K562 (cell line): Measurements from ENCODE around the gene ZRANB1. TPM values are rescaled to one million over a fixed set of nuclear protein-coding genes. Genes with fewer than 3 reads are reported as not detected.

ENCODE experiments used
- ATAC-seq: fragments of 200-7000 bp; cut with Tn5 transposase; 3 replicates; pipeline ENCODE4 v1.9.1; 2020; ENCODE audit warnings: moderate library complexity
- BruUV-seq: library from RNA; stranded (reverse); fragments of 400-500 nt; replicated peaks from 2 replicates; lab custom pipeline; 2021; lab: Mats Ljungman, UMichigan
- CTCF ChIA-PET: fragments of 300-600 bp; formaldehyde crosslinking; extraction: SDS; loops from one replicate; lab custom pipeline; 2021; ENCODE audit warnings: low intra/inter-chr PET ratio; lab: Yijun Ruan, JAX
- POLR2A ChIA-PET: fragments of 300-600, 350-650 bp; sonication (Branson Sonifier 250); formaldehyde crosslinking; extraction: SDS; loops from one replicate; lab custom pipeline; 2021; ENCODE audit warnings: antibody characterized with exemption, inconsistent platforms; lab: Yijun Ruan, JAX
- DNase-seq, 4 experiments: peaks; one replicate each; pipeline versions ENCODE4 v3.0.0 to v3.0.0-alpha.2; 2011 to 2018; ENCODE audit warnings: low spot score in 3 of 4, mixed read lengths in 3 of 4; ENCODE audit errors: extremely low read depth in 1 of 4
- FAIRE-seq: peaks from 2 replicates; lab custom pipeline; 2011; peaks lifted over from hg19 to GRCh38; lab: Jason Lieb, UNC
- H2AFZ ChIP-seq: 2 replicates; pipeline ENCODE4 v1.6.0; 2011; ENCODE audit warnings: low read depth, low read length, control low read depth, inconsistent platforms
- H3K27ac ChIP-seq: fragments of 200-600 bp; 3 replicates; pipeline ENCODE4 v1.8.0; 2011; ENCODE audit warnings: low read depth, mild to moderate bottlenecking, control low read depth, inconsistent platforms, low read length, moderate library complexity, mixed read lengths; ENCODE audit errors: extremely low read depth
- H3K27me3 ChIP-seq, 2 experiments: fragments of 300-600 bp in 1 of 2; 2 replicates in 1 of 2; 3 replicates in 1 of 2; pipeline versions ENCODE4 v1.6.0 to v1.8.0; 2011; ENCODE audit warnings: inconsistent platforms in 2 of 2, low read length in 2 of 2, mild to moderate bottlenecking in 1 of 2, mixed read lengths in 1 of 2, moderate library complexity in 1 of 2; ENCODE audit not compliant: control insufficient read depth in 2 of 2, insufficient read depth in 2 of 2
- H3K36me3 ChIP-seq: fragments of 300-600 bp; 3 replicates; pipeline ENCODE4 v1.8.0; 2011; ENCODE audit warnings: mild to moderate bottlenecking, low read length, inconsistent platforms; ENCODE audit not compliant: control insufficient read depth, insufficient read depth
- H3K4me1 ChIP-seq, 2 experiments: fragments of 200-600 bp in 1 of 2; replicated peaks in 1 of 2; 2 replicates in 1 of 2; 3 replicates in 1 of 2; pipeline versions ENCODE4 v1.5.1 to v1.8.0; 2011; ENCODE audit warnings: inconsistent platforms in 2 of 2, low read length in 2 of 2, mild to moderate bottlenecking in 1 of 2, mixed read lengths in 1 of 2, moderate library complexity in 1 of 2; ENCODE audit not compliant: control insufficient read depth in 2 of 2, insufficient read depth in 2 of 2
- H3K4me2 ChIP-seq: 2 replicates; pipeline ENCODE4 v1.6.1; 2011; ENCODE audit warnings: low read length, control low read depth, inconsistent platforms, mixed read lengths; ENCODE audit not compliant: insufficient read depth
- H3K4me3 ChIP-seq: fragments of 200-600 bp; sonication (generic), shearing (Covaris generic); 2 replicates; pipeline ENCODE4 v1.5.1; 2016; ENCODE audit warnings: control low read depth, inconsistent platforms
- H3K79me2 ChIP-seq: fragments of 200-600 bp; 3 replicates; pipeline ENCODE4 v1.8.0; 2011; ENCODE audit warnings: low read length, inconsistent platforms; ENCODE audit not compliant: control insufficient read depth, insufficient read depth
- H3K9ac ChIP-seq, 2 experiments: 2 replicates each; pipeline versions ENCODE4 v1.6.0 to v1.6.1; 2011; ENCODE audit warnings: low read depth in 2 of 2, low read length in 2 of 2, control low read depth in 1 of 2, inconsistent platforms in 1 of 2, mild to moderate bottlenecking in 1 of 2, mixed read lengths in 1 of 2; ENCODE audit not compliant: insufficient read depth in 1 of 2
- H3K9me1 ChIP-seq: one replicate; pipeline ENCODE4 v1.6.0; 2011; ENCODE audit warnings: inconsistent platforms, mild to moderate bottlenecking, low read length, moderate library complexity; ENCODE audit not compliant: control insufficient read depth, insufficient read depth
- H3K9me3 ChIP-seq: replicated peaks from 2 replicates; pipeline ENCODE4 v1.5.1; 2011; ENCODE audit warnings: low read depth, low read length, inconsistent platforms; ENCODE audit not compliant: control insufficient read depth, insufficient read depth
- H4K20me1 ChIP-seq: replicated peaks from 2 replicates; pipeline ENCODE4 v1.6.1; 2011; ENCODE audit warnings: low read length, inconsistent platforms, mixed read lengths; ENCODE audit not compliant: control insufficient read depth, insufficient read depth
- ARID4B ChIP-seq: sonication (generic); formaldehyde crosslinking; IDR thresholded peaks from 2 replicates; pipeline ENCODE4 v1.8.0; 2022; ENCODE audit warnings: mild to moderate bottlenecking, missing genetic modification reagents
- HOMEZ ChIP-seq: fragments of 250-450 bp; sonication (Bioruptor Pico); IDR thresholded peaks from 2 replicates; pipeline ENCODE4 v1.4.0; 2020; ENCODE audit warnings: mild to moderate bottlenecking, moderate library complexity
- PHB ChIP-seq: fragments of 250-450 bp; sonication (Bioruptor Pico); IDR thresholded peaks from 2 replicates; pipeline ENCODE4 v1.5.0; 2021
- POLR2A ChIP-seq: fragments of 450-650 bp; conservative IDR thresholded peaks from 2 replicates; pipeline ENCODE4 v1.6.1; 2016
- SRF ChIP-seq, 2 experiments: fragments of 250-450, 450-650 bp in 1 of 2; sonication (Bioruptor Pico) in 1 of 2; sonication (generic) in 1 of 2; formaldehyde crosslinking; IDR thresholded peaks; 2 replicates each; pipeline versions ENCODE4 v1.5.0 to v1.5.1; 2020 to 2022; ENCODE audit warnings: mild to moderate bottlenecking in 1 of 2, missing genetic modification reagents in 1 of 2
- TSC22D4 ChIP-seq: fragments of 450-650 bp; IDR thresholded peaks from 2 replicates; pipeline ENCODE4 v1.6.1; 2016; ENCODE audit warnings: missing genetic modification characterization, missing biosample characterization, control low read depth
- ZNF124 ChIP-seq: sonication (generic); formaldehyde crosslinking; IDR thresholded peaks from 2 replicates; pipeline ENCODE4 v1.8.1; 2022; ENCODE audit warnings: missing genetic modification reagents
- ZNF436 ChIP-seq: fragments of 250-450, 450-650 bp; sonication (Bioruptor Pico); formaldehyde crosslinking; IDR thresholded peaks from 2 replicates; pipeline ENCODE4 v1.7.0; 2020; ENCODE audit warnings: mild to moderate bottlenecking
- ZNF740 ChIP-seq, 3 experiments: fragments of 200-800 bp in 1 of 3; sonication (Bioruptor generic) in 1 of 3; sonication (generic) in 1 of 3; formaldehyde crosslinking in 1 of 3; IDR thresholded peaks; 2 replicates each; pipeline versions ENCODE4 v1.6.1 to v1.8.0; 2016 to 2022; ENCODE audit warnings: mild to moderate bottlenecking in 2 of 3, missing compliant biosample characterization in 2 of 3, missing genetic modification characterization in 2 of 3, missing genetic modification reagents in 1 of 3
- WGBS: fragments of 100-300 bp; shearing (Covaris generic); methylation state at CpG from one replicate; pipeline ENCODE4 v1.1.6; 2016; ENCODE audit warnings: low coverage, mixed read lengths; ENCODE audit not compliant: insufficient coverage; ENCODE audit errors: missing lambda C conversion rate; 5-methylcytosine and 5-hydroxymethylcytosine counted together
- in situ Hi-C: fragments of 300-500 bp; cut with MboI; formaldehyde crosslinking; loops from 4 replicates; pipeline ENCODE4 v1.15.0; 2018; ENCODE audit warnings: inconsistent platforms, mixed read lengths
- intact Hi-C: fragments of 100-400 bp; cut with micrococcal nuclease; formaldehyde crosslinking; loops from 2 replicates; pipeline ENCODE4 v1.14.2; 2022
- polyA plus RNA-seq, 8 experiments: library from polyadenylated mRNA; depleted of rRNA in 4 of 8; stranded (reverse) in 5 of 8; unstranded in 3 of 8; fragments of >200 nt; fragmentation: Nextera tagmentation in 2 of 8; fragmentation: Illumina TruSeq in 1 of 8; extraction: Ambion mirVana in 2 of 8; extraction: Trizol in 1 of 8; gene quantifications; 2 replicates each; pipeline versions ENCODE4 v1.2.1 to v1.2.3, GENCODE V29; 2011 to 2014; ENCODE audit warnings: inconsistent platforms in 1 of 8, missing spikeins in 1 of 8
- total RNA-seq, 7 experiments: library from RNA; depleted of rRNA in 6 of 7; stranded (reverse); fragments of >200 nt in 6 of 7; fragmentation: Illumina TruSeq in 2 of 7; extraction: Trizol in 2 of 7; gene quantifications; 2 replicates each; pipeline versions ENCODE4 v1.2.1 to v1.2.3, GENCODE V29; 2011 to 2021; ENCODE audit warnings: low replicate concordance in 1 of 7

The ZRANB1 gene
- total and polyA plus RNA-seq, 9 of the 15 experiments (the other 6 are each of a cell fraction or from before 2014, with no cell fraction given): 0.07 to 1.1 (median 0.64) TPM

GRCh38 chr10:125008689-125009638 lies 67.0 kb downstream of the ZRANB1 start:
- Histone ChIP-seq H3K4me3 (no peak overlapping the region), H3K4me1 (no peaks in the 10 kb centered on the region), H3K36me3 (no peaks in the 10 kb centered on the region), H4K20me1 (no peaks in the 10 kb centered on the region), H3K27ac (no peak overlapping the region), H3K9me1 (no peaks in the 10 kb centered on the region), H2AFZ (no peak overlapping the region), H3K9ac (no peak overlapping the region), H3K79me2 (no peaks in the 10 kb centered on the region), H3K9me3 (no peaks in the 10 kb centered on the region), H3K4me2 (no peak overlapping the region), H3K27me3 (no peaks in the 10 kb centered on the region)
- intact Hi-C loops (no loop called here), in situ Hi-C loops (no loop called here)
- no CpG with 5 or more reads among the region's 22 CpGs for WGBS
- FAIRE-seq: no peak
- TF ChIP-seq ZNF436 (CRISPR knock-in tag): no peak
- no peak for TF ChIP-seq ARID4B (CRISPR knock-in tag)
- no peak for TF ChIP-seq POLR2A
- no peak for TF ChIP-seq PHB (CRISPR knock-in tag)
- TF ChIP-seq TSC22D4: no peak
- no peak for TF ChIP-seq HOMEZ (CRISPR knock-in tag)
- no peak for TF ChIP-seq ZNF740 (CRISPR knock-in tag; IDR thresholded peaks at IDR 0.05)
- no peak for TF ChIP-seq ZNF740 (tag; IDR thresholded peaks at IDR 0.05)
- no peak for TF ChIP-seq SRF (CRISPR knock-in tag; IDR thresholded peaks at IDR 0.05)
- TF ChIP-seq ZNF124 (CRISPR knock-in tag): no peak
- DNase-seq: no peak
- POLR2A ChIA-PET: no interaction called here
- no peak for ATAC-seq
- no TSS peak for BruUV-seq
- CTCF ChIA-PET: no interaction called here
